IMR-90 (cell line): Measurements from ENCODE around the gene FAXDC2. TPM values are rescaled to one million over a fixed set of nuclear protein-coding genes. Genes with fewer than 3 reads are reported as not detected.
A peak's percentile ranks its signal among the peaks of the same experiment; 100 is the strongest.

Experiments used
- ATAC-seq: fragments of 200-7000 bp; cut with Tn5 transposase; 2 replicates; pipeline ENCODE4 v1.9.1; 2020; ENCODE audit warnings: low read depth, mild to moderate bottlenecking, moderate library complexity
- BruUV-seq: library from RNA; stranded (reverse); fragments of 400-500 nt; replicated peaks from 2 replicates; lab custom pipeline; 2021; lab: Mats Ljungman, UMichigan
- CTCF ChIA-PET: fragments of 300-600 bp; formaldehyde crosslinking; extraction: SDS; loops from one replicate; lab custom pipeline; 2021; ENCODE audit warnings: antibody characterized with exemption; lab: Yijun Ruan, JAX
- POLR2A ChIA-PET: fragments of 300-600 bp; sonication (Branson Sonifier 250); formaldehyde crosslinking; loops from one replicate; lab custom pipeline; 2022; ENCODE audit warnings: antibody characterized with exemption; ENCODE audit not compliant: unreplicated experiment; lab: Charles Lee
- DNase-seq: peaks from one replicate; pipeline ENCODE4 v3.0.0; 2013
- H2AFZ ChIP-seq: replicated peaks from 2 replicates; pipeline ENCODE3; 2013; ENCODE audit warnings: low read length, mild to moderate bottlenecking; ENCODE audit not compliant: poor library complexity
- H2AK5ac ChIP-seq: 2 replicates; pipeline ENCODE4 v1.6.1; 2013; ENCODE audit warnings: low read depth, low read length, inconsistent platforms
- H2AK9ac ChIP-seq: replicated peaks from 2 replicates; pipeline ENCODE3; 2013; ENCODE audit warnings: mild to moderate bottlenecking, low read depth, low read length, moderate library complexity; ENCODE audit not compliant: poor library complexity
- H2BK120ac ChIP-seq: 2 replicates; pipeline ENCODE4 v1.6.1; 2013; ENCODE audit warnings: low read depth, low read length, inconsistent platforms
- H2BK15ac ChIP-seq: 3 replicates; pipeline ENCODE4 v1.6.1; 2013; ENCODE audit warnings: low read depth, low read length, inconsistent platforms
- H2BK20ac ChIP-seq: 2 replicates; pipeline ENCODE4 v1.6.1; 2013; ENCODE audit warnings: low read depth, mild to moderate bottlenecking, inconsistent platforms, low read length, moderate library complexity
- H2BK5ac ChIP-seq: 2 replicates; pipeline ENCODE4 v1.6.1; 2013; ENCODE audit warnings: mild to moderate bottlenecking, low read depth, low read length, inconsistent platforms; ENCODE audit not compliant: poor library complexity, severe bottlenecking
- H3K14ac ChIP-seq: replicated peaks from 2 replicates; pipeline ENCODE4 v1.6.1; 2013; ENCODE audit warnings: low read depth, low read length, inconsistent platforms
- H3K18ac ChIP-seq: 2 replicates; pipeline ENCODE4 v1.6.1; 2013; ENCODE audit warnings: low read depth, low read length, control low read depth
- H3K23ac ChIP-seq: 2 replicates; pipeline ENCODE4 v1.6.1; 2013; ENCODE audit warnings: low read depth, low read length, inconsistent platforms
- H3K27ac ChIP-seq: 2 replicates; pipeline ENCODE4 v1.5.1; 2013; ENCODE audit warnings: mild to moderate bottlenecking, control low read depth, low read length; ENCODE audit not compliant: insufficient read depth
- H3K27me3 ChIP-seq: 2 replicates; pipeline ENCODE4 v1.6.1; 2013; ENCODE audit warnings: low read length; ENCODE audit not compliant: control insufficient read depth, insufficient read depth
- H3K36me3 ChIP-seq: 2 replicates; pipeline ENCODE4 v1.6.1; 2013; ENCODE audit warnings: low read length, mixed read lengths; ENCODE audit not compliant: control insufficient read depth, insufficient read depth
- H3K4ac ChIP-seq: 2 replicates; pipeline ENCODE4 v1.6.1; 2013; ENCODE audit warnings: low read depth, low read length, inconsistent platforms
- H3K4me1 ChIP-seq: 2 replicates; pipeline ENCODE4 v1.6.1; 2013; ENCODE audit warnings: low read length, mixed read lengths; ENCODE audit not compliant: control insufficient read depth, insufficient read depth
- H3K4me2 ChIP-seq: 2 replicates; pipeline ENCODE4 v1.6.1; 2013; ENCODE audit warnings: low read depth, mild to moderate bottlenecking, control low read depth, low read length, moderate library complexity
- H3K4me3 ChIP-seq: 2 replicates; pipeline ENCODE4 v1.5.1; 2013; ENCODE audit warnings: low read depth, mild to moderate bottlenecking, control low read depth, low read length, moderate library complexity; ENCODE audit not compliant: insufficient read depth
- H3K56ac ChIP-seq: 2 replicates; pipeline ENCODE4 v1.6.1; 2013; ENCODE audit warnings: low read length, inconsistent platforms; ENCODE audit not compliant: insufficient read depth; ENCODE audit errors: extremely low read depth
- H3K79me1 ChIP-seq, 2 experiments: 2 replicates each; pipeline ENCODE4 v1.6.1; 2013; ENCODE audit warnings: low read length in 2 of 2, inconsistent platforms in 1 of 2, low read depth in 1 of 2
- H3K9ac ChIP-seq: 2 replicates; pipeline ENCODE4 v1.6.1; 2013; ENCODE audit warnings: low read depth, low read length, control low read depth
- H3K9me1 ChIP-seq: 2 replicates; pipeline ENCODE4 v1.6.1; 2013; ENCODE audit warnings: low read length, inconsistent platforms; ENCODE audit not compliant: insufficient read depth
- H3K9me3 ChIP-seq: 2 replicates; pipeline ENCODE4 v1.6.1; 2013; ENCODE audit warnings: low read length; ENCODE audit not compliant: control insufficient read depth, insufficient read depth
- H4K20me1 ChIP-seq: 2 replicates; pipeline ENCODE4 v1.6.1; 2013; ENCODE audit warnings: low read length, inconsistent platforms; ENCODE audit not compliant: insufficient read depth
- H4K5ac ChIP-seq: 2 replicates; pipeline ENCODE4 v1.6.1; 2013; ENCODE audit warnings: mild to moderate bottlenecking, low read depth, low read length, control low read depth
- H4K8ac ChIP-seq, 2 experiments: 2 replicates each; pipeline ENCODE4 v1.6.1; 2013; ENCODE audit warnings: low read depth in 2 of 2, low read length in 2 of 2, control low read depth in 1 of 2, inconsistent platforms in 1 of 2
- H4K91ac ChIP-seq: 2 replicates; pipeline ENCODE4 v1.6.1; 2013; ENCODE audit warnings: low read depth, low read length, inconsistent platforms; ENCODE audit not compliant: insufficient read depth
- CEBPB ChIP-seq: IDR thresholded peaks from 2 replicates; pipeline ENCODE4 v1.6.1; 2012; ENCODE audit warnings: low read depth, low read length, improper control_type of control experiment
- MXI1 ChIP-seq: IDR thresholded peaks from 2 replicates; pipeline ENCODE4 v1.6.1; 2012; ENCODE audit warnings: low read depth, mild to moderate bottlenecking, low read length, moderate library complexity, borderline replicate concordance
- RCOR1 ChIP-seq: IDR thresholded peaks from 2 replicates; pipeline ENCODE4 v1.6.1; 2012; ENCODE audit warnings: mild to moderate bottlenecking, low read length, improper control_type of control experiment; ENCODE audit not compliant: insufficient replicate concordance
- RFX5 ChIP-seq: IDR thresholded peaks from 2 replicates; pipeline ENCODE4 v1.8.0; 2012; ENCODE audit warnings: low read depth, mild to moderate bottlenecking, low read length, moderate library complexity
- SMC3 ChIP-seq: fragments of 150-350 bp; IDR thresholded peaks from 2 replicates; pipeline ENCODE4 v1.6.1; 2016; ENCODE audit warnings: low read depth, mild to moderate bottlenecking, antibody characterized with exemption, low read length, moderate library complexity
- WGBS, 2 experiments: methylation state at CpG; one replicate each; pipeline versions ENCODE4 v1.1.5 to v1.1.7; 2013; ENCODE audit warnings: missing lambda C conversion rate in 2 of 2; ENCODE audit not compliant: insufficient read length in 1 of 2; ENCODE audit errors: extremely low coverage in 2 of 2; 5-methylcytosine and 5-hydroxymethylcytosine counted together
- dilution Hi-C: fragments of 300-500 bp; cut with HindIII; formaldehyde crosslinking; loops from one replicate; pipeline ENCODE4 v1.14.3; 2018; ENCODE audit warnings: low sequenced_read_pairs; ENCODE audit not compliant: unreplicated experiment
- in situ Hi-C: fragments of 300-500 bp; cut with MboI; formaldehyde crosslinking; loops from 3 replicates; pipeline ENCODE4 v1.14.3; 2019; ENCODE audit warnings: low sequenced_read_pairs, inconsistent platforms, mixed read lengths
- intact Hi-C: fragments of 100-400 bp; cut with micrococcal nuclease; formaldehyde crosslinking; loops from 2 replicates; pipeline ENCODE4 v1.10.0; 2022
- polyA plus RNA-seq, 3 experiments: library from polyadenylated mRNA; depleted of rRNA; stranded (reverse); fragments of >200 nt; gene quantifications; 2 replicates each; pipeline ENCODE4 v1.2.3, GENCODE V29; 2012; ENCODE audit warnings: low replicate concordance in 1 of 3
- total RNA-seq: library from RNA; depleted of rRNA; stranded (reverse); fragments of >200 nt; gene quantifications from 2 replicates; pipeline ENCODE4 v1.2.3, GENCODE V29; 2012

FAXDC2 gene
- total and polyA plus RNA-seq, 2 of the 4 experiments (the other 2 are of a cell fraction), result 4.3 to 8.9 TPM

- Histone ChIP-seq H3K27ac (peak overlapping the region; percentile 75), H2AFZ (no peak overlapping the region)
Measured at GRCh38 chr5:154860123-154860522, 9.7 kb upstream of the FAXDC2 start.

More at GRCh38 chr5:154860123-154860522, 9.7 kb upstream of the FAXDC2 start:
- Histone ChIP-seq H4K5ac (peak overlapping the region; percentile 11; the same call in 1 of the 2 replicates), H2AK9ac (peak overlapping the region; percentile 76), H3K4me1 (peaks cover 1% of the 10 kb centered on the region; the same call in 1 of the 2 replicates), H3K4ac (peak overlapping the region; percentile 42; the same call in 1 of the 2 replicates), H3K79me1 (peaks cover 8 to 38% of the 10 kb centered on the region in 2 experiments), H3K56ac (peak overlapping the region; percentile 55; the same call in 1 of the 2 replicates), H3K27me3 (no peaks in the 10 kb centered on the region), H2BK20ac (no peak overlapping the region), H3K9ac (peak overlapping the region; percentile 94), H3K4me3 (peak overlapping the region; percentile 61), H2AK5ac (peak overlapping the region; percentile 48; the same call in 1 of the 2 replicates), H3K14ac (peak overlapping the region; percentile 51), H3K9me1 (no peaks in the 10 kb centered on the region), H4K91ac (0 out of 2 replicates have a peak overlapping the region, but pooled peaks have one; percentile 24), H3K4me2 (peak overlapping the region; percentile 85), H2BK120ac (no peak overlapping the region), H3K36me3 (peaks cover 7% of the 10 kb centered on the region), H4K8ac (peak overlapping the region in 1 of 2 experiments; percentile 36; a peak in 1 of 4 replicates), H3K23ac (peak overlapping the region; percentile 77), H2BK15ac (no peak overlapping the region), H3K18ac (peak overlapping the region; percentile 10; the same call in 1 of the 2 replicates), H4K20me1 (peaks cover 20% of the 10 kb centered on the region), H3K9me3 (no peaks in the 10 kb centered on the region), H2BK5ac (peak overlapping the region; percentile 74)
- ChIA-PET CTCF (interaction anchor here (0.6 kb wide), 1 partner anchor 21 kb away, joined by 3 read pairs; no protein-coding TSS in a partner anchor), POLR2A (no interaction called here)
- intact Hi-C loops, result loop anchor here (2.0 kb wide), 1 partner anchor 209 kb away; no protein-coding TSS in a partner anchor
- 21% methylated on average over 3 of the region's 5 CpGs; no CpG with 5 or more reads in 1 of the 2 experiments for WGBS, 2 experiments
- no TSS peak for BruUV-seq
- dilution Hi-C loops, result no loop called here
- DNase-seq, result peak; percentile 77
- in situ Hi-C loops, result no loop called here
- no peak; the same call in 1 of the 2 replicates for ATAC-seq
- TF ChIP-seq RCOR1, result no peak
- no peak for TF ChIP-seq SMC3
- TF ChIP-seq MXI1, result peak; percentile 40; the same call in 1 of the 2 replicates
- TF ChIP-seq RFX5, result no peak
- TF ChIP-seq CEBPB, result peak; percentile 95
